ENCODE measurements around the gene MAOB.
"Not testable (repeated sequence)": the region's sequence is repeated elsewhere in the genome, so short reads cannot be mapped to it uniquely, and the experiment has no call there.

DNA sequence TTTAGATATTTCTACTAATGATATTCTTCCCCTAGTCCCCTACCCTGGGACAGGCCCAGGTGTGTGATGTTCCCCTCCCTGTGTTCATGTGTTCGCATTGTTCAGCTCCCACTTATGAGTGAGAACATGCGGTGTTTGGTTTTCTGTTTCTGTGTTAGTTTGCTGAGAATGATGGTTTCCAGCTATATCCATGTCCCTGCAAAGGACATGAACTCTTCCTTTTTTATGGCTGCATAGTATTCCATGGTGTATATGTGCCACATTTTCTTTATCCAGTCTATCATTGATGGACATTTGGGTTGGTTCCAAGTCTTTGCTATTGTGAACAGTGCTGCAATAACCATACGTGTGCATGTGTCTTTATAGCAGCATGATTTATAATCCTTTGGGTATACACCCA is 39.8 kb upstream of the MAOB start:
- TF ChIP-seq, protein P1, sequence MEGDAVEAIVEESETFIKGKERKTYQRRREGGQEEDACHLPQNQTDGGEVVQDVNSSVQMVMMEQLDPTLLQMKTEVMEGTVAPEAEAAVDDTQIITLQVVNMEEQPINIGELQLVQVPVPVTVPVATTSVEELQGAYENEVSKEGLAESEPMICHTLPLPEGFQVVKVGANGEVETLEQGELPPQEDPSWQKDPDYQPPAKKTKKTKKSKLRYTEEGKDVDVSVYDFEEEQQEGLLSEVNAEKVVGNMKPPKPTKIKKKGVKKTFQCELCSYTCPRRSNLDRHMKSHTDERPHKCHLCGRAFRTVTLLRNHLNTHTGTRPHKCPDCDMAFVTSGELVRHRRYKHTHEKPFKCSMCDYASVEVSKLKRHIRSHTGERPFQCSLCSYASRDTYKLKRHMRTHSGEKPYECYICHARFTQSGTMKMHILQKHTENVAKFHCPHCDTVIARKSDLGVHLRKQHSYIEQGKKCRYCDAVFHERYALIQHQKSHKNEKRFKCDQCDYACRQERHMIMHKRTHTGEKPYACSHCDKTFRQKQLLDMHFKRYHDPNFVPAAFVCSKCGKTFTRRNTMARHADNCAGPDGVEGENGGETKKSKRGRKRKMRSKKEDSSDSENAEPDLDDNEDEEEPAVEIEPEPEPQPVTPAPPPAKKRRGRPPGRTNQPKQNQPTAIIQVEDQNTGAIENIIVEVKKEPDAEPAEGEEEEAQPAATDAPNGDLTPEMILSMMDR (IDR thresholded peaks at IDR 0.05; ENCODE audit: low read length), result not testable (repeated sequence)
- not testable (repeated sequence) for TF ChIP-seq EZH2phosphoT487 (IDR thresholded peaks at IDR 0.05; ENCODE audit: low read length); EZH2 (optimal IDR thresholded peaks at IDR 0.05; ENCODE audit: low read depth, low read length)
